ENCODE results near the gene DISP2.
A peak's percentile ranks its signal among the peaks of the same experiment; 100 is the strongest.

DISP2 gene

GRCh38 chr15:40357723-40358470, at the start of gene DISP2:
Gene DISP2, plus strand, starts transcription at chr15:40358219. Its CDS starts 103 bp downstream, at chr15:40358322.
- peak; percentile 94 for DNase-seq

GRCh38 chr15:40309344-40309862, 48.6 kb upstream of the DISP2 start:
- DNase-seq = no peak

GRCh38 chr15:40310001-40310959, 47.7 kb upstream of the DISP2 start:
- DNase-seq = peak; percentile 69

GRCh38 chr15:40310993-40311392, 47.0 kb upstream of the DISP2 start:
- no peak for DNase-seq

GRCh38 chr15:40312370-40313158, 45.5 kb upstream of the DISP2 start:
- DNase-seq = no peak

- no peak for DNase-seq
Measured at GRCh38 chr15:40313531-40314398, 44.3 kb upstream of the DISP2 start.

- no peak for DNase-seq
Measured at GRCh38 chr15:40314723-40315276, 43.2 kb upstream of the DISP2 start.

- DNase-seq = no peak
Measured at GRCh38 chr15:40316931-40317330, 41.1 kb upstream of the DISP2 start.

GRCh38 chr15:40317580-40317979, 40.4 kb upstream of the DISP2 start:
- no peak for DNase-seq

GRCh38 chr15:40320409-40320808, 37.6 kb upstream of the DISP2 start:
- DNase-seq = no peak

- no peak for DNase-seq
Measured at GRCh38 chr15:40320931-40321371, 37.1 kb upstream of the DISP2 start.

GRCh38 chr15:40322531-40323238, 35.3 kb upstream of the DISP2 start:
- DNase-seq = no peak

GRCh38 chr15:40323239-40323952, 34.6 kb upstream of the DISP2 start, which contains the start of gene INAFM2:
Gene INAFM2, plus strand, starts transcription at chr15:40323692. Its CDS starts 364 bp downstream, at chr15:40324056.
- peak; percentile 94 for DNase-seq

GRCh38 chr15:40323953-40324937, 33.8 kb upstream of the DISP2 start:
- no peak for DNase-seq

- no peak for DNase-seq
Measured at GRCh38 chr15:40325188-40325587, 32.8 kb upstream of the DISP2 start.

- no peak for DNase-seq
Measured at GRCh38 chr15:40325700-40326099, 32.3 kb upstream of the DISP2 start.

GRCh38 chr15:40327457-40327856, 30.6 kb upstream of the DISP2 start:
- no peak for DNase-seq

GRCh38 chr15:40328176-40328575, 29.8 kb upstream of the DISP2 start:
- DNase-seq = no peak

- no peak for DNase-seq
Measured at GRCh38 chr15:40328751-40329150, 29.3 kb upstream of the DISP2 start.
